Body of pancreas (tissue), 4 donors: Measurements from ENCODE around the gene TEAD1. TPM values are rescaled to one million over a fixed set of nuclear protein-coding genes. Genes with fewer than 3 reads are reported as not detected.
A peak's percentile ranks its signal among the peaks of the same experiment; 100 is the strongest.

ENCODE experiments used
- ATAC-seq: fragments of 150-250 bp; one replicate; pipeline ENCODE4 v1.9.1; 2016
- DNase-seq, 4 donors: peaks; one replicate each; pipeline ENCODE4 v3.0.0-alpha.2; 2019
- H3K27ac ChIP-seq, 4 donors: fragments of 200-600 bp; sonication (generic); 1 replicate in 3 of 4; 2 replicates in 1 of 4; pipeline versions ENCODE4 v1.5.1 to v1.6.1; 2016 to 2019; ENCODE audit warnings: mild to moderate bottlenecking in 1 of 4, mixed read lengths in 1 of 4, moderate library complexity in 1 of 4
- H3K27me3 ChIP-seq, 2 donors: fragments of 200-600 bp; sonication (generic); one replicate each; pipeline ENCODE4 v1.6.0; 2016; ENCODE audit warnings: mild to moderate bottlenecking in 1 of 2
- H3K36me3 ChIP-seq, 2 donors: fragments of 200-600 bp; sonication (generic); replicated peaks in 1 of 2; 2 replicates each; pipeline ENCODE4 v1.5.1; 2016; ENCODE audit warnings: low read depth in 2 of 2; ENCODE audit not compliant: insufficient read depth in 1 of 2
- H3K4me1 ChIP-seq: fragments of 200-600 bp; sonication (generic); one replicate; pipeline ENCODE4 v1.6.0; 2016
- H3K4me3 ChIP-seq, 2 donors: fragments of 200-600 bp; sonication (generic); 1 replicate in 1 of 2; 2 replicates in 1 of 2; pipeline ENCODE4 v1.5.1; 2016 to 2019
- H3K9me3 ChIP-seq, 3 donors: fragments of 200-600 bp; sonication (generic); 1 replicate in 2 of 3; 2 replicates in 1 of 3; pipeline ENCODE4 v1.5.1; 2016
- CTCF ChIP-seq, 7 experiments: fragments of 450-650 bp in 4 of 7; fragments of 200-600 bp in 3 of 7; sonication (generic) in 3 of 7; IDR thresholded peaks; one replicate each; pipeline ENCODE4 v1.5.1; 2016 to 2019; ENCODE audit warnings: antibody characterized with exemption in 7 of 7
- POLR2A ChIP-seq, 3 donors: fragments of 450-650 bp; IDR thresholded peaks; one replicate each; pipeline ENCODE4 v1.6.1; 2016; ENCODE audit warnings: antibody characterized with exemption in 3 of 3, mild to moderate bottlenecking in 2 of 3
- WGBS, 2 donors: methylation state at CpG; one replicate each; pipeline ENCODE4 v1.1.5; 2017; 5-methylcytosine and 5-hydroxymethylcytosine counted together
- intact Hi-C: fragments of 100-400 bp; cut with DNase I; formaldehyde crosslinking; loops from one replicate; pipeline ENCODE4 v1.15.1; 2023
- total RNA-seq, 2 donors: library from RNA; depleted of rRNA; stranded (reverse); fragments of >200 nt; gene quantifications; one replicate each; pipeline ENCODE4 v1.1.0, GENCODE V29; 2016

The TEAD1 gene
- total RNA-seq, 2 donors from 2014 or later, result 36.9 to 55.0 TPM

GRCh38 chr11:12723421-12724300 lies 49.4 kb downstream of the TEAD1 start:
- ATAC-seq, result peak; percentile 57
- peak in 2 of 4 donors; percentile 17 to 29 for DNase-seq
- H3K36me3 ChIP-seq, result no peaks in the 10 kb centered on the region
- no peaks in the 10 kb centered on the region for H3K9me3 ChIP-seq
- H3K27ac ChIP-seq, result peak overlapping the region; percentile 54 to 77 (median 74)
- intact Hi-C loops, result no loop called here
- TF ChIP-seq CTCF (IDR thresholded peaks at IDR 0.05) (no peak), POLR2A (IDR thresholded peaks at IDR 0.05) (no peak)
- 54 to 58% methylated on average over 13 of the region's 13 CpGs for WGBS, 2 donors
- H3K27me3 ChIP-seq, result no peaks in the 10 kb centered on the region
- H3K4me1 ChIP-seq, result peaks cover 47% of the 10 kb centered on the region
- H3K4me3 ChIP-seq, result no peak overlapping the region

GRCh38 chr11:12724301-12725054 lies 50.3 kb downstream of the TEAD1 start:
- Histone ChIP-seq H3K4me3 (no peak overlapping the region), H3K9me3 (no peaks in the 10 kb centered on the region), H3K27me3 (no peaks in the 10 kb centered on the region), H3K27ac (peak overlapping the region; percentile 54 to 77 (median 74)), H3K4me1 (peaks cover 47% of the 10 kb centered on the region), H3K36me3 (no peaks in the 10 kb centered on the region)
- no peak for TF ChIP-seq POLR2A (IDR thresholded peaks at IDR 0.05)
- no peak for TF ChIP-seq CTCF (IDR thresholded peaks at IDR 0.05)
- intact Hi-C loops, result no loop called here
- ATAC-seq (peak; percentile 50), DNase-seq (peak; percentile 63 to 80 (median 78))
- 51 to 62% methylated on average over 14 of the region's 14 CpGs for WGBS, 2 donors

GRCh38 chr11:12725055-12725862 lies 51.0 kb downstream of the TEAD1 start:
- no peak for TF ChIP-seq POLR2A (IDR thresholded peaks at IDR 0.05)
- TF ChIP-seq CTCF (IDR thresholded peaks at IDR 0.05), result no peak
- WGBS, 2 donors, result 65 to 74% methylated on average over 8 of the region's 8 CpGs
- Histone ChIP-seq H3K9me3 (no peaks in the 10 kb centered on the region), H3K27ac (peak overlapping the region; percentile 54 to 77 (median 74)), H3K4me1 (peaks cover 47% of the 10 kb centered on the region), H3K36me3 (no peaks in the 10 kb centered on the region), H3K27me3 (no peaks in the 10 kb centered on the region), H3K4me3 (no peak overlapping the region)
- intact Hi-C loops, result no loop called here
- DNase-seq, result no peak
- ATAC-seq, result no peak

GRCh38 chr11:12725863-12726682 lies 51.9 kb downstream of the TEAD1 start:
- TF ChIP-seq CTCF (IDR thresholded peaks at IDR 0.05), result no peak
- no peak for TF ChIP-seq POLR2A (IDR thresholded peaks at IDR 0.05)
- intact Hi-C loops, result no loop called here
- peak overlapping the region in 2 of 4 donors; percentile 1 to 12 for H3K27ac ChIP-seq

More at GRCh38 chr11:12725863-12726682, 51.9 kb downstream of the TEAD1 start:
- ATAC-seq (no peak), DNase-seq (no peak)
- H3K4me3 ChIP-seq, result no peak overlapping the region
- H3K27me3 ChIP-seq, result no peaks in the 10 kb centered on the region
- H3K36me3 ChIP-seq, result no peaks in the 10 kb centered on the region
- H3K9me3 ChIP-seq, result no peaks in the 10 kb centered on the region
- 75 to 84% methylated on average over 8 of the region's 8 CpGs for WGBS, 2 donors
- peaks cover 40% of the 10 kb centered on the region for H3K4me1 ChIP-seq
